Tibial artery (tissue), 4 donors: ENCODE results near the gene TOMM6.

Source experiments
- DNase-seq, 2 donors: peaks; one replicate each; pipeline ENCODE4 v3.0.0-alpha.2; 2019
- H3K27ac ChIP-seq, 2 donors: fragments of 200-600 bp; sonication (generic) in 1 of 2; 1 replicate in 1 of 2; 2 replicates in 1 of 2; pipeline ENCODE4 v1.5.1; 2018 to 2019; ENCODE audit warnings: mild to moderate bottlenecking in 1 of 2
- H3K27me3 ChIP-seq, 2 donors: fragments of 200-600 bp; sonication (generic) in 1 of 2; one replicate each; pipeline versions ENCODE4 v1.5.1 to v1.6.0; 2016 to 2019
- H3K36me3 ChIP-seq, 3 donors: fragments of 200-600 bp; sonication (generic) in 2 of 3; one replicate each; pipeline ENCODE4 v1.5.1; 2016 to 2019; ENCODE audit warnings: mild to moderate bottlenecking in 2 of 3
- H3K4me1 ChIP-seq, 4 donors: fragments of 200-600 bp; sonication (generic) in 2 of 4; 1 replicate in 3 of 4; 2 replicates in 1 of 4; pipeline ENCODE4 v1.5.1; 2016 to 2019
- H3K4me3 ChIP-seq, 2 donors: fragments of 200-600 bp; sonication (generic) in 1 of 2; 1 replicate in 1 of 2; 2 replicates in 1 of 2; pipeline ENCODE4 v1.5.1; 2018 to 2019; ENCODE audit warnings: mild to moderate bottlenecking in 2 of 2
- H3K9me3 ChIP-seq, 3 donors: fragments of 200-600 bp; sonication (generic) in 1 of 3; one replicate each; pipeline ENCODE4 v1.5.1; 2016 to 2019
- CTCF ChIP-seq, 2 experiments: fragments of 200-600 bp in 1 of 2; fragments of 450-650 bp in 1 of 2; IDR thresholded peaks; one replicate each; pipeline ENCODE4 v1.5.1; 2017 to 2019; ENCODE audit warnings: antibody characterized with exemption in 2 of 2, mild to moderate bottlenecking in 1 of 2, moderate library complexity in 1 of 2
- intact Hi-C: fragments of 100-400 bp; cut with DNase I; formaldehyde crosslinking; loops from one replicate; pipeline ENCODE4 v1.15.0; 2023; ENCODE audit warnings: low total_unique reads

Gene TOMM6

GRCh38 chr6:41790045-41790444 is 2.6 kb downstream of the TOMM6 start:
- H3K27ac ChIP-seq: no peak overlapping the region
- TF ChIP-seq CTCF (IDR thresholded peaks at IDR 0.05): no peak
- H3K36me3 ChIP-seq: peaks cover 8 to 48% (median 40%) of the 10 kb centered on the region in 3 donors
- H3K27me3 ChIP-seq: no peaks in the 10 kb centered on the region
- DNase-seq: no peak
- intact Hi-C loops: loop anchor here (5.0 kb wide), 1 partner anchor 107 kb away; the partner anchor contains the start of gene USP49
- H3K4me3 ChIP-seq: no peak overlapping the region
- H3K9me3 ChIP-seq: no peaks in the 10 kb centered on the region
- peaks cover 0 to 24% (median 19%) of the 10 kb centered on the region in 4 donors for H3K4me1 ChIP-seq

GRCh38 chr6:41791305-41791704 is 3.8 kb downstream of the TOMM6 start:
- H3K27me3 ChIP-seq: no peaks in the 10 kb centered on the region
- peaks cover 0 to 11% (median 10%) of the 10 kb centered on the region in 4 donors for H3K4me1 ChIP-seq
- no peak overlapping the region for H3K27ac ChIP-seq
- no peaks in the 10 kb centered on the region for H3K9me3 ChIP-seq
- H3K4me3 ChIP-seq: no peak overlapping the region
- TF ChIP-seq CTCF (IDR thresholded peaks at IDR 0.05): no peak
- intact Hi-C loops: loop anchor here (5.0 kb wide), 1 partner anchor 106 kb away; the partner anchor contains the start of gene USP49
- H3K36me3 ChIP-seq: peaks cover 8 to 60% (median 49%) of the 10 kb centered on the region in 3 donors
- no peak for DNase-seq

GRCh38 chr6:41791984-41792383 is 4.5 kb downstream of the TOMM6 start:
- intact Hi-C loops: loop anchor here (5.0 kb wide), 1 partner anchor 105 kb away; the partner anchor contains the start of gene USP49
- peaks cover 8 to 64% (median 49%) of the 10 kb centered on the region in 3 donors for H3K36me3 ChIP-seq
- H3K9me3 ChIP-seq: no peaks in the 10 kb centered on the region
- no peak for TF ChIP-seq CTCF (IDR thresholded peaks at IDR 0.05)
- no peaks in the 10 kb centered on the region for H3K27me3 ChIP-seq
- no peak for DNase-seq
- no peak overlapping the region for H3K27ac ChIP-seq
- H3K4me1 ChIP-seq: peaks cover 0 to 10% (median 9%) of the 10 kb centered on the region in 4 donors
- no peak overlapping the region for H3K4me3 ChIP-seq

- no peak for DNase-seq
- H3K4me1 ChIP-seq: no peaks in the 10 kb centered on the region
- no peaks in the 10 kb centered on the region for H3K27me3 ChIP-seq
- H3K9me3 ChIP-seq: no peaks in the 10 kb centered on the region
- no peak for TF ChIP-seq CTCF (IDR thresholded peaks at IDR 0.05)
- H3K36me3 ChIP-seq: peaks cover 0 to 56% (median 29%) of the 10 kb centered on the region in 3 donors
- H3K27ac ChIP-seq: no peak overlapping the region
- intact Hi-C loops: no loop called here
- H3K4me3 ChIP-seq: no peak overlapping the region
These were observed 9.0 kb downstream of the TOMM6 start for GRCh38 chr6:41796474-41796873.

GRCh38 chr6:41798901-41799558 is 11.5 kb downstream of the TOMM6 start:
- no peak for DNase-seq
- H3K36me3 ChIP-seq: peaks cover 0 to 42% (median 15%) of the 10 kb centered on the region in 3 donors
- intact Hi-C loops: no loop called here

More at GRCh38 chr6:41798901-41799558, 11.5 kb downstream of the TOMM6 start:
- TF ChIP-seq CTCF (IDR thresholded peaks at IDR 0.05): no peak
- Histone ChIP-seq H3K4me1 (no peaks in the 10 kb centered on the region), H3K9me3 (no peaks in the 10 kb centered on the region), H3K27ac (no peak overlapping the region), H3K4me3 (no peak overlapping the region), H3K27me3 (no peaks in the 10 kb centered on the region)
